Neural cell (in vitro differentiated cells): Measurements from ENCODE around the gene LNPEP. TPM values are rescaled to one million over a fixed set of nuclear protein-coding genes. Genes with fewer than 3 reads are reported as not detected.

Source experiments
- H2AFZ ChIP-seq: fragments of 200-600, 300-800 bp; sonication (generic), shearing (Covaris generic); 2 replicates; pipeline ENCODE4 v1.6.0; 2014; ENCODE audit warnings: low read depth, mild to moderate bottlenecking, antibody characterized with exemption, low read length, moderate library complexity
- H3F3A ChIP-seq: fragments of 200-600 bp; shearing (Covaris generic); 2 replicates; pipeline ENCODE4 v1.6.1; 2016; ENCODE audit warnings: mild to moderate bottlenecking, moderate library complexity, mixed read lengths, antibody characterized with exemption, low read length; ENCODE audit not compliant: insufficient read depth, poor library complexity, severe bottlenecking
- H3K27ac ChIP-seq: fragments of 200-600, 300-800 bp; sonication (generic), shearing (Covaris generic); 2 replicates; pipeline ENCODE4 v1.5.1; 2014; ENCODE audit warnings: mild to moderate bottlenecking, low read length, moderate library complexity
- H3K27me3 ChIP-seq: fragments of 300-800, 200-600 bp; sonication (generic), shearing (Covaris generic); 2 replicates; pipeline ENCODE4 v1.6.0; 2014; ENCODE audit warnings: mild to moderate bottlenecking, low read depth, low read length, moderate library complexity; ENCODE audit not compliant: insufficient read depth
- H3K36me3 ChIP-seq: fragments of 300-800, 200-600 bp; sonication (generic), shearing (Covaris generic); 2 replicates; pipeline ENCODE4 v1.5.1; 2014; ENCODE audit warnings: mild to moderate bottlenecking, antibody characterized with exemption, low read length, moderate library complexity; ENCODE audit not compliant: insufficient read depth
- H3K4me2 ChIP-seq: fragments of 300-800, 200-600 bp; sonication (generic), shearing (Covaris generic); 2 replicates; pipeline ENCODE4 v1.6.0; 2014; ENCODE audit warnings: mild to moderate bottlenecking, low read length
- H3K4me3 ChIP-seq: fragments of 300-800, 200-600 bp; sonication (generic), shearing (Covaris generic); 2 replicates; pipeline ENCODE4 v1.5.1; 2014; ENCODE audit warnings: mild to moderate bottlenecking, low read length, moderate library complexity
- H3K79me2 ChIP-seq: fragments of 200-600 bp; shearing (Covaris generic); replicated peaks from 2 replicates; pipeline ENCODE4 v1.6.0; 2014; ENCODE audit warnings: mild to moderate bottlenecking, low read length, moderate library complexity; ENCODE audit not compliant: insufficient read depth
- H3K9ac ChIP-seq: fragments of 300-800, 200-600 bp; sonication (generic), shearing (Covaris generic); 2 replicates; pipeline ENCODE4 v1.6.1; 2016; ENCODE audit warnings: mild to moderate bottlenecking, low read length, mixed read lengths
- H3K9me2 ChIP-seq: fragments of 200-600 bp; shearing (Covaris generic); 2 replicates; pipeline ENCODE4 v1.6.1; 2016; ENCODE audit warnings: mild to moderate bottlenecking, low read length, mixed read lengths; ENCODE audit not compliant: insufficient read depth
- H3K9me3 ChIP-seq: fragments of 200-600, 300-800 bp; sonication (generic), shearing (Covaris generic); 2 replicates; pipeline ENCODE4 v1.6.1; 2016; ENCODE audit warnings: mild to moderate bottlenecking, mixed run types, low read length, moderate library complexity, mixed read lengths
- H4K20me1 ChIP-seq: fragments of 200-600 bp; shearing (Covaris generic); 2 replicates; pipeline ENCODE4 v1.6.1; 2016; ENCODE audit warnings: mild to moderate bottlenecking, mixed run types; ENCODE audit not compliant: insufficient read depth
- EP300 ChIP-seq: fragments of 450-650 bp; conservative IDR thresholded peaks from 2 replicates; pipeline ENCODE4 v1.6.1; 2014; ENCODE audit warnings: antibody characterized with exemption, mild to moderate bottlenecking, moderate library complexity; ENCODE audit not compliant: poor library complexity, severe bottlenecking
- EZH2 ChIP-seq: fragments of 200-600, 300-800 bp; shearing (Covaris generic), sonication (generic); IDR thresholded peaks from 2 replicates; pipeline ENCODE4 v1.6.1; 2014; ENCODE audit warnings: antibody characterized with exemption, low read length, borderline replicate concordance, mild to moderate bottlenecking; ENCODE audit not compliant: insufficient read depth, poor library complexity, severe bottlenecking
- MXI1 ChIP-seq: fragments of 450-650 bp; conservative IDR thresholded peaks from 2 replicates; pipeline ENCODE4 v1.6.1; 2014; ENCODE audit warnings: antibody characterized with exemption, mild to moderate bottlenecking; ENCODE audit not compliant: poor library complexity, severe bottlenecking
- POLR2AphosphoS5 ChIP-seq: IDR thresholded peaks from 2 replicates; pipeline ENCODE4 v1.6.1; 2012
- RAD21 ChIP-seq: fragments of 450-650 bp; conservative IDR thresholded peaks from 2 replicates; pipeline ENCODE4 v1.6.1; 2014; ENCODE audit warnings: antibody characterized with exemption, mild to moderate bottlenecking, moderate library complexity
- SMC3 ChIP-seq: fragments of 450-650 bp; conservative IDR thresholded peaks from 2 replicates; pipeline ENCODE4 v1.6.1; 2014; ENCODE audit warnings: antibody characterized with exemption, mild to moderate bottlenecking, moderate library complexity; ENCODE audit not compliant: poor library complexity
- TAF1 ChIP-seq: IDR thresholded peaks from 2 replicates; pipeline ENCODE4 v1.6.1; 2012; ENCODE audit warnings: low read depth
- polyA plus RNA-seq: library from polyadenylated mRNA; depleted of rRNA; stranded (reverse); fragments of >200 nt; gene quantifications from 2 replicates; pipeline ENCODE4 v1.2.3, GENCODE V29; 2014
- TF ChIP-seq, protein P1 (sequence below): fragments of 450-650 bp; IDR thresholded peaks from 2 replicates; pipeline ENCODE4 v1.5.1; 2014; ENCODE audit warnings: antibody characterized with exemption, mild to moderate bottlenecking, moderate library complexity; ENCODE audit not compliant: poor library complexity, severe bottlenecking
- TF ChIP-seq, protein P2 (sequence below): IDR thresholded peaks from 2 replicates; pipeline ENCODE4 v1.6.1; 2012; ENCODE audit warnings: borderline replicate concordance

The LNPEP gene
- polyA plus RNA-seq, 1 donor from 2014 or later, result 25.6 TPM

- no peak overlapping the region for H3K27ac ChIP-seq
- H3K79me2 ChIP-seq, result peaks cover 12% of the 10 kb centered on the region
- no peak overlapping the region for H3K4me3 ChIP-seq
These were observed 16.4 kb downstream of the LNPEP start for GRCh38 chr5:96952118-96952750.

DNA sequence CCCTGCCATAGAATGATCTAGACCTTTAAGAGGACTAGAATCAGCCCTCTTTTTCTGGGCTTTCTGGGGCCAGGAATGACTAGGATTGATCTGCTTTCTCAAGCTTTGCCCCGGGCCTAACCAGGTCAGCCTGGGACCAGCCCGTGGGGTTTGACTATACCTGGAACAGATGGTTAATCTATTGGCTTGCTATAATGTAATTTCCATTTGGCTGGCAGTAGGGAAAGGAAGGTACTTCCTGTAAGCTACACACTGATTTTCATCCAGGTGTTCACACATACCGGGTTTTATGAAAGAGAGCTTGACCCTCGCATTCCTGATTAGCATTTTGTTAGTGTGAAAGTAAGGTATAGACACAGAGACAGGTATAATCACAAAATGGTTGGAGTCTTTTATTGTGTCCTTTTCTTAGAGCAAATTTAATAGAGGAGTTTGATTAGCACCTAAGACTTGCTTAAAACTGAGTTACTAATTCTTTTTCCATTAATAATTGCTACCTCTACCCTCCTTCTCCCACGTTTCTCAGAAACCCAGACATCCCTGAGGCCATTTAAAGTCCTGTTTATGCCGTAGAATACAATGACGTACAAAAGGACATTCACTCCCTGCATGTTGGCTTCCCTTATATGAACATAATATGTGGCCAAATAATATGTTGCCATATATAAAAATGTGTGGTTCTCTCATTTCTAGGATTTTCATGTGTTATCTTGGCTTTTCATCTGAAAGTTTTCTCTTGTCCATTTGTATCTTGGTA lies 17.3 kb downstream of the LNPEP start:
- no peaks in the 10 kb centered on the region for H3K9me2 ChIP-seq
- H3K9me3 ChIP-seq, result no peaks in the 10 kb centered on the region
- no peaks in the 10 kb centered on the region for H4K20me1 ChIP-seq
- H2AFZ ChIP-seq, result no peak overlapping the region
- no peaks in the 10 kb centered on the region for H3K27me3 ChIP-seq
- H3K79me2 ChIP-seq, result peaks cover 12% of the 10 kb centered on the region
- no peak overlapping the region for H3K4me2 ChIP-seq
- TF ChIP-seq POLR2AphosphoS5 (no peak), EZH2 (no peak), RAD21 (no peak), SMC3 (no peak), EP300 (no peak), MXI1 (no peak), TAF1 (no peak)
- TF ChIP-seq, protein P1, sequence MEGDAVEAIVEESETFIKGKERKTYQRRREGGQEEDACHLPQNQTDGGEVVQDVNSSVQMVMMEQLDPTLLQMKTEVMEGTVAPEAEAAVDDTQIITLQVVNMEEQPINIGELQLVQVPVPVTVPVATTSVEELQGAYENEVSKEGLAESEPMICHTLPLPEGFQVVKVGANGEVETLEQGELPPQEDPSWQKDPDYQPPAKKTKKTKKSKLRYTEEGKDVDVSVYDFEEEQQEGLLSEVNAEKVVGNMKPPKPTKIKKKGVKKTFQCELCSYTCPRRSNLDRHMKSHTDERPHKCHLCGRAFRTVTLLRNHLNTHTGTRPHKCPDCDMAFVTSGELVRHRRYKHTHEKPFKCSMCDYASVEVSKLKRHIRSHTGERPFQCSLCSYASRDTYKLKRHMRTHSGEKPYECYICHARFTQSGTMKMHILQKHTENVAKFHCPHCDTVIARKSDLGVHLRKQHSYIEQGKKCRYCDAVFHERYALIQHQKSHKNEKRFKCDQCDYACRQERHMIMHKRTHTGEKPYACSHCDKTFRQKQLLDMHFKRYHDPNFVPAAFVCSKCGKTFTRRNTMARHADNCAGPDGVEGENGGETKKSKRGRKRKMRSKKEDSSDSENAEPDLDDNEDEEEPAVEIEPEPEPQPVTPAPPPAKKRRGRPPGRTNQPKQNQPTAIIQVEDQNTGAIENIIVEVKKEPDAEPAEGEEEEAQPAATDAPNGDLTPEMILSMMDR, result no peak
- TF ChIP-seq, protein P2, sequence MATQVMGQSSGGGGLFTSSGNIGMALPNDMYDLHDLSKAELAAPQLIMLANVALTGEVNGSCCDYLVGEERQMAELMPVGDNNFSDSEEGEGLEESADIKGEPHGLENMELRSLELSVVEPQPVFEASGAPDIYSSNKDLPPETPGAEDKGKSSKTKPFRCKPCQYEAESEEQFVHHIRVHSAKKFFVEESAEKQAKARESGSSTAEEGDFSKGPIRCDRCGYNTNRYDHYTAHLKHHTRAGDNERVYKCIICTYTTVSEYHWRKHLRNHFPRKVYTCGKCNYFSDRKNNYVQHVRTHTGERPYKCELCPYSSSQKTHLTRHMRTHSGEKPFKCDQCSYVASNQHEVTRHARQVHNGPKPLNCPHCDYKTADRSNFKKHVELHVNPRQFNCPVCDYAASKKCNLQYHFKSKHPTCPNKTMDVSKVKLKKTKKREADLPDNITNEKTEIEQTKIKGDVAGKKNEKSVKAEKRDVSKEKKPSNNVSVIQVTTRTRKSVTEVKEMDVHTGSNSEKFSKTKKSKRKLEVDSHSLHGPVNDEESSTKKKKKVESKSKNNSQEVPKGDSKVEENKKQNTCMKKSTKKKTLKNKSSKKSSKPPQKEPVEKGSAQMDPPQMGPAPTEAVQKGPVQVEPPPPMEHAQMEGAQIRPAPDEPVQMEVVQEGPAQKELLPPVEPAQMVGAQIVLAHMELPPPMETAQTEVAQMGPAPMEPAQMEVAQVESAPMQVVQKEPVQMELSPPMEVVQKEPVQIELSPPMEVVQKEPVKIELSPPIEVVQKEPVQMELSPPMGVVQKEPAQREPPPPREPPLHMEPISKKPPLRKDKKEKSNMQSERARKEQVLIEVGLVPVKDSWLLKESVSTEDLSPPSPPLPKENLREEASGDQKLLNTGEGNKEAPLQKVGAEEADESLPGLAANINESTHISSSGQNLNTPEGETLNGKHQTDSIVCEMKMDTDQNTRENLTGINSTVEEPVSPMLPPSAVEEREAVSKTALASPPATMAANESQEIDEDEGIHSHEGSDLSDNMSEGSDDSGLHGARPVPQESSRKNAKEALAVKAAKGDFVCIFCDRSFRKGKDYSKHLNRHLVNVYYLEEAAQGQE, result no peak
- no peak overlapping the region for H3K27ac ChIP-seq
- no peak overlapping the region for H3K9ac ChIP-seq
- H3F3A ChIP-seq, result no peaks in the 10 kb centered on the region
- no peak overlapping the region for H3K4me3 ChIP-seq
- H3K36me3 ChIP-seq, result no peaks in the 10 kb centered on the region

More at GRCh38 chr5:96952118-96952750, 16.4 kb downstream of the LNPEP start:
- no peak for TF ChIP-seq RAD21
- H3K9ac ChIP-seq, result no peak overlapping the region
- no peaks in the 10 kb centered on the region for H3K9me3 ChIP-seq
- no peaks in the 10 kb centered on the region for H3F3A ChIP-seq
- no peaks in the 10 kb centered on the region for H4K20me1 ChIP-seq
- H2AFZ ChIP-seq, result no peak overlapping the region
- no peaks in the 10 kb centered on the region for H3K27me3 ChIP-seq
- no peak overlapping the region for H3K4me2 ChIP-seq
- H3K9me2 ChIP-seq, result no peaks in the 10 kb centered on the region
- no peaks in the 10 kb centered on the region for H3K36me3 ChIP-seq
